ENCODE results near the gene BAIAP3. TPM values are rescaled to one million over a fixed set of nuclear protein-coding genes. Genes with fewer than 3 reads are reported as not detected.

The BAIAP3 gene
- total and polyA plus RNA-seq, 2 experiments from 2014 or later = 5.2 to 13.0 TPM

DNA sequence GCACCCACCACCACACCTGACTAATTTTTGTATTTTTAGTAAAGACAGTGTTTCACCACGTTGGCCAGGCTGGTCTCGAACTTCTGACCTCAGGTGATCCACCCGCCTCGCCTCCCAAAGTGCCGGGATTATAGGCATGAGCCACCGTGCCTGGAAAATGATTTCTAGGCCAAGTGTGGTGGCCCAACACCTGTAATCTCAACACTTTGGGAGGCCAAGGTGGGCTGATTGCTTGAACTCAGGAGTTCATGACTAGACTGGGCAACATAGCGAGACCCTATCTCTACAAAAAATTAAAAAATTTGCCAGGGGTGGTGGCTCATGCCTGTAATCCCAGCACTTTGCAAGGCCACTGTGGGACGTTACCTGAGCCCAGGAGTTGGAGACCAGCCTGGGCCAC is 11.0 kb upstream of the BAIAP3 start:
- no peaks in the 10 kb centered on the region for H3K9me3 Mint-ChIP-seq
- H3K27me3 ChIP-seq (ENCODE audit: insufficient read depth) = no peaks in the 10 kb centered on the region
- H3K27ac Mint-ChIP-seq = no peak overlapping the region
- no peak overlapping the region for H3K4me3 ChIP-seq
- peaks cover 12% of the 10 kb centered on the region for H3K27me3 Mint-ChIP-seq (ENCODE audit: insufficient read depth, low read depth, poor library complexity)
- no peak overlapping the region for H3K4me3 Mint-ChIP-seq
- no peak overlapping the region for H2AFZ ChIP-seq
- no peaks in the 10 kb centered on the region for H3K4me1 ChIP-seq (ENCODE audit: insufficient read depth)
- H3K36me3 ChIP-seq (ENCODE audit: insufficient read depth) = peaks cover 15% of the 10 kb centered on the region; the same call in 1 of the 2 replicates
- no peaks in the 10 kb centered on the region for H3K9me2 ChIP-seq (ENCODE audit: insufficient read depth)
- peaks cover 12% of the 10 kb centered on the region; the same call in 1 of the 2 replicates for H3F3A ChIP-seq (replicated peaks; ENCODE audit: low read depth)
- no peak overlapping the region for H3K4me2 ChIP-seq
- peaks cover 7% of the 10 kb centered on the region for H3K4me1 Mint-ChIP-seq
- H3K79me2 ChIP-seq (replicated peaks; ENCODE audit: insufficient read depth) = peaks cover 23% of the 10 kb centered on the region
- ATAC-seq = no peak
- no peak for DNase-seq (ENCODE audit: low spot score)
- no peak for TF ChIP-seq ZNF331 (CRISPR knock-in tag; IDR thresholded peaks at IDR 0.05; ENCODE audit: low read depth)
- TF ChIP-seq JUNB (IDR thresholded peaks at IDR 0.05; ENCODE audit: unreplicated experiment) = no peak
- TF ChIP-seq ZNF114 (CRISPR knock-in tag; IDR thresholded peaks at IDR 0.05) = no peak
- H3K27ac ChIP-seq (ENCODE audit: low read depth) = no peak overlapping the region
- H4K20me1 ChIP-seq (replicated peaks; ENCODE audit: insufficient read depth) = peaks cover 8% of the 10 kb centered on the region; the same call in 1 of the 2 replicates
- H3K36me3 Mint-ChIP-seq (ENCODE audit: low read depth) = peaks cover 69% of the 10 kb centered on the region

DNA sequence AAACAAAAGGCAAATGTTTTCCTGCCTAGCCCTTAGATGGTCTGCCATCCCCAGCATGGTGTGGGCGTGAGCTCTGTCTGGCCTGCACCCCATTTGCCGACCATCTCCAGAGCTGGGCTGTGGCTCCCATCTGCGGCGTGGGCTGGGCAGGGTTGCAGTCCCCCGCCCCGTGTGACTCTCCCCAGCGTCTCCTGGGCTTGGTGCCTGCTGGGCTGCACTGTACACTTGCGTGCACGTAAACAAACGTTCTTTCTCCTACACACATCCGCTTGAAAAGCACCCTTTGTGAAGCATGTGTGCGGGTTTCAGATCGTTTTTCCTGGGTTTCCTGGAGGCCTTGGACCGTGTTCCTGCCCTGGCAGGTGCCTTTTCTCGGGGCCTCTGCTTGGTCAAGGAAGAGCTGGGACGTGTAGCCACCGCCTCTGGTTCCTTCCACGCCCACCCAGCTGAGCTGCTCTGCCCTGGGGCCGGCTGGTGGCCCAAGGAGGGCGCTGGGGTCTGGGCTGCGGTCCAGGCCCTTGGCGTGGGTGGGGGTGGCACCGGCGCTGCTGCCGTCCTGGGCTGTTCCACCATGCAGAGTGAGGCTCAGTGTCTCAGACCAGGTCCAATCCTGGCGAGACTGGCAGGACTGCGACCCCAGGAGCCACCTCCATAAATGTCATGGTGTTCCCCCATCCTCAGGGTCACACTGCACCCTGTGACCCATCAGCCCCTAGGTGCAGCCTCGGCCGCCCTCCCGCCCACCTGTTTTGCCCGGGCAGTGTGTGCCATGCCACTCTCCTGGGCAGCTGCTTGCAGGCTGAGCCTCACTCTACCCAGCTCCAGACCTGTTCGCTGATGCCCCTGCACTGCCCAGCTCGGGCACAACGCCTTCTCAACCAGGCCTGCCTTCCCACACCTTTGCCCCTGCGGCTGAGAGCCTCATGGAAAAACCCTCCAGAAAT is 9.9 kb upstream of the BAIAP3 start:
- H3K4me3 Mint-ChIP-seq = no peak overlapping the region
- peaks cover 58% of the 10 kb centered on the region for H3K36me3 Mint-ChIP-seq (ENCODE audit: low read depth)
- H3K27ac Mint-ChIP-seq = no peak overlapping the region

More for the DNA sequence above, 9.9 kb upstream of the BAIAP3 start:
- Histone ChIP-seq H3K36me3 (ENCODE audit: insufficient read depth) (peaks cover 10% of the 10 kb centered on the region; the same call in 1 of the 2 replicates), H3K27ac (ENCODE audit: low read depth) (no peak overlapping the region), H3F3A (replicated peaks; ENCODE audit: low read depth) (peaks cover 12% of the 10 kb centered on the region; the same call in 1 of the 2 replicates), H3K4me1 (ENCODE audit: insufficient read depth) (no peaks in the 10 kb centered on the region), H4K20me1 (replicated peaks; ENCODE audit: insufficient read depth) (peaks cover 8% of the 10 kb centered on the region; the same call in 1 of the 2 replicates), H3K27me3 (ENCODE audit: insufficient read depth) (no peaks in the 10 kb centered on the region), H3K4me2 (no peak overlapping the region), H3K79me2 (replicated peaks; ENCODE audit: insufficient read depth) (peaks cover 12% of the 10 kb centered on the region; the same call in 1 of the 2 replicates), H2AFZ (no peak overlapping the region), H3K9me2 (ENCODE audit: insufficient read depth) (no peaks in the 10 kb centered on the region), H3K4me3 (no peak overlapping the region)
- ATAC-seq (no peak), DNase-seq (ENCODE audit: low spot score) (no peak)
- no peaks in the 10 kb centered on the region for H3K9me3 Mint-ChIP-seq
- TF ChIP-seq, protein P1, sequence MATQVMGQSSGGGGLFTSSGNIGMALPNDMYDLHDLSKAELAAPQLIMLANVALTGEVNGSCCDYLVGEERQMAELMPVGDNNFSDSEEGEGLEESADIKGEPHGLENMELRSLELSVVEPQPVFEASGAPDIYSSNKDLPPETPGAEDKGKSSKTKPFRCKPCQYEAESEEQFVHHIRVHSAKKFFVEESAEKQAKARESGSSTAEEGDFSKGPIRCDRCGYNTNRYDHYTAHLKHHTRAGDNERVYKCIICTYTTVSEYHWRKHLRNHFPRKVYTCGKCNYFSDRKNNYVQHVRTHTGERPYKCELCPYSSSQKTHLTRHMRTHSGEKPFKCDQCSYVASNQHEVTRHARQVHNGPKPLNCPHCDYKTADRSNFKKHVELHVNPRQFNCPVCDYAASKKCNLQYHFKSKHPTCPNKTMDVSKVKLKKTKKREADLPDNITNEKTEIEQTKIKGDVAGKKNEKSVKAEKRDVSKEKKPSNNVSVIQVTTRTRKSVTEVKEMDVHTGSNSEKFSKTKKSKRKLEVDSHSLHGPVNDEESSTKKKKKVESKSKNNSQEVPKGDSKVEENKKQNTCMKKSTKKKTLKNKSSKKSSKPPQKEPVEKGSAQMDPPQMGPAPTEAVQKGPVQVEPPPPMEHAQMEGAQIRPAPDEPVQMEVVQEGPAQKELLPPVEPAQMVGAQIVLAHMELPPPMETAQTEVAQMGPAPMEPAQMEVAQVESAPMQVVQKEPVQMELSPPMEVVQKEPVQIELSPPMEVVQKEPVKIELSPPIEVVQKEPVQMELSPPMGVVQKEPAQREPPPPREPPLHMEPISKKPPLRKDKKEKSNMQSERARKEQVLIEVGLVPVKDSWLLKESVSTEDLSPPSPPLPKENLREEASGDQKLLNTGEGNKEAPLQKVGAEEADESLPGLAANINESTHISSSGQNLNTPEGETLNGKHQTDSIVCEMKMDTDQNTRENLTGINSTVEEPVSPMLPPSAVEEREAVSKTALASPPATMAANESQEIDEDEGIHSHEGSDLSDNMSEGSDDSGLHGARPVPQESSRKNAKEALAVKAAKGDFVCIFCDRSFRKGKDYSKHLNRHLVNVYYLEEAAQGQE (IDR thresholded peaks at IDR 0.05; ENCODE audit: unreplicated experiment) = no peak
- TF ChIP-seq, protein P2, sequence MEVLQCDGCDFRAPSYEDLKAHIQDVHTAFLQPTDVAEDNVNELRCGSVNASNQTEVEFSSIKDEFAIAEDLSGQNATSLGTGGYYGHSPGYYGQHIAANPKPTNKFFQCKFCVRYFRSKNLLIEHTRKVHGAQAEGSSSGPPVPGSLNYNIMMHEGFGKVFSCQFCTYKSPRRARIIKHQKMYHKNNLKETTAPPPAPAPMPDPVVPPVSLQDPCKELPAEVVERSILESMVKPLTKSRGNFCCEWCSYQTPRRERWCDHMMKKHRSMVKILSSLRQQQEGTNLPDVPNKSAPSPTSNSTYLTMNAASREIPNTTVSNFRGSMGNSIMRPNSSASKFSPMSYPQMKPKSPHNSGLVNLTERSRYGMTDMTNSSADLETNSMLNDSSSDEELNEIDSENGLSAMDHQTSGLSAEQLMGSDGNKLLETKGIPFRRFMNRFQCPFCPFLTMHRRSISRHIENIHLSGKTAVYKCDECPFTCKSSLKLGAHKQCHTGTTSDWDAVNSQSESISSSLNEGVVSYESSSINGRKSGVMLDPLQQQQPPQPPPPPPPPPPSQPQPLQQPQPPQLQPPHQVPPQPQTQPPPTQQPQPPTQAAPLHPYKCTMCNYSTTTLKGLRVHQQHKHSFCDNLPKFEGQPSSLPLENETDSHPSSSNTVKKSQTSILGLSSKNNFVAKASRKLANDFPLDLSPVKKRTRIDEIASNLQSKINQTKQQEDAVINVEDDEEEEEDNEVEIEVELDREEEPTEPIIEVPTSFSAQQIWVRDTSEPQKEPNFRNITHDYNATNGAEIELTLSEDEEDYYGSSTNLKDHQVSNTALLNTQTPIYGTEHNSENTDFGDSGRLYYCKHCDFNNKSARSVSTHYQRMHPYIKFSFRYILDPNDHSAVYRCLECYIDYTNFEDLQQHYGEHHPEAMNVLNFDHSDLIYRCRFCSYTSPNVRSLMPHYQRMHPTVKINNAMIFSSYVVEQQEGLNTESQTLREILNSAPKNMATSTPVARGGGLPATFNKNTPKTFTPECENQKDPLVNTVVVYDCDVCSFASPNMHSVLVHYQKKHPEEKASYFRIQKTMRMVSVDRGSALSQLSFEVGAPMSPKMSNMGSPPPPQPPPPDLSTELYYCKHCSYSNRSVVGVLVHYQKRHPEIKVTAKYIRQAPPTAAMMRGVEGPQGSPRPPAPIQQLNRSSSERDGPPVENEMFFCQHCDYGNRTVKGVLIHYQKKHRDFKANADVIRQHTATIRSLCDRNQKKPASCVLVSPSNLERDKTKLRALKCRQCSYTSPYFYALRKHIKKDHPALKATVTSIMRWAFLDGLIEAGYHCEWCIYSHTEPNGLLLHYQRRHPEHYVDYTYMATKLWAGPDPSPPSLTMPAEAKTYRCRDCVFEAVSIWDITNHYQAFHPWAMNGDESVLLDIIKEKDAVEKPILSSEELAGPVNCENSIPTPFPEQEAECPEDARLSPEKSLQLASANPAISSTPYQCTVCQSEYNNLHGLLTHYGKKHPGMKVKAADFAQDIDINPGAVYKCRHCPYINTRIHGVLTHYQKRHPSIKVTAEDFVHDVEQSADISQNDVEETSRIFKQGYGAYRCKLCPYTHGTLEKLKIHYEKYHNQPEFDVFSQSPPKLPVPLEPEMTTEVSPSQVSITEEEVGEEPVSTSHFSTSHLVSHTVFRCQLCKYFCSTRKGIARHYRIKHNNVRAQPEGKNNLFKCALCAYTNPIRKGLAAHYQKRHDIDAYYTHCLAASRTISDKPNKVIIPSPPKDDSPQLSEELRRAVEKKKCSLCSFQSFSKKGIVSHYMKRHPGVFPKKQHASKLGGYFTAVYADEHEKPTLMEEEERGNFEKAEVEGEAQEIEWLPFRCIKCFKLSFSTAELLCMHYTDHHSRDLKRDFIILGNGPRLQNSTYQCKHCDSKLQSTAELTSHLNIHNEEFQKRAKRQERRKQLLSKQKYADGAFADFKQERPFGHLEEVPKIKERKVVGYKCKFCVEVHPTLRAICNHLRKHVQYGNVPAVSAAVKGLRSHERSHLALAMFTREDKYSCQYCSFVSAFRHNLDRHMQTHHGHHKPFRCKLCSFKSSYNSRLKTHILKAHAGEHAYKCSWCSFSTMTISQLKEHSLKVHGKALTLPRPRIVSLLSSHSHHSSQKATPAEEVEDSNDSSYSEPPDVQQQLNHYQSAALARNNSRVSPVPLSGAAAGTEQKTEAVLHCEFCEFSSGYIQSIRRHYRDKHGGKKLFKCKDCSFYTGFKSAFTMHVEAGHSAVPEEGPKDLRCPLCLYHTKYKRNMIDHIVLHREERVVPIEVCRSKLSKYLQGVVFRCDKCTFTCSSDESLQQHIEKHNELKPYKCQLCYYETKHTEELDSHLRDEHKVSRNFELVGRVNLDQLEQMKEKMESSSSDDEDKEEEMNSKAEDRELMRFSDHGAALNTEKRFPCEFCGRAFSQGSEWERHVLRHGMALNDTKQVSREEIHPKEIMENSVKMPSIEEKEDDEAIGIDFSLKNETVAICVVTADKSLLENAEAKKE (CRISPR knock-in tag; IDR thresholded peaks at IDR 0.05) = no peak
- TF ChIP-seq STAT1 (IDR thresholded peaks at IDR 0.05; ENCODE audit: unreplicated experiment) = no peak
- H3K27me3 Mint-ChIP-seq (ENCODE audit: insufficient read depth, low read depth, poor library complexity) = peaks cover 10% of the 10 kb centered on the region
- peaks cover 7% of the 10 kb centered on the region for H3K4me1 Mint-ChIP-seq

Measured in GM23338 (cell line).